H9 (cell line): ENCODE data around the gene NF1. TPM values are rescaled to one million over a fixed set of nuclear protein-coding genes. Genes with fewer than 3 reads are reported as not detected.

Source experiments
- DNase-seq: peaks from one replicate; pipeline ENCODE4 v3.0.0-alpha.2; 2017
- H2AFZ ChIP-seq: one replicate; pipeline ENCODE4 v1.6.1; 2013; ENCODE audit warnings: mild to moderate bottlenecking, low read length, control low read depth, moderate library complexity
- H2AK5ac ChIP-seq: 2 replicates; pipeline ENCODE4 v1.6.1; 2013; ENCODE audit warnings: low read length, control low read depth, mixed read lengths; ENCODE audit not compliant: insufficient read length
- H2BK120ac ChIP-seq: one replicate; pipeline ENCODE4 v1.6.1; 2013; ENCODE audit warnings: low read depth, mild to moderate bottlenecking, low read length, control low read depth, inconsistent platforms; ENCODE audit not compliant: poor library complexity, severe bottlenecking
- H2BK12ac ChIP-seq: 2 replicates; pipeline ENCODE4 v1.6.1; 2013; ENCODE audit warnings: low read length, control low read depth, mixed read lengths, low read depth; ENCODE audit not compliant: insufficient read length
- H2BK15ac ChIP-seq: 2 replicates; pipeline ENCODE4 v1.6.1; 2013; ENCODE audit warnings: low read depth, low read length, control low read depth
- H2BK20ac ChIP-seq: one replicate; pipeline ENCODE4 v1.6.1; 2013; ENCODE audit warnings: low read depth, mild to moderate bottlenecking, low read length, control low read depth, inconsistent platforms; ENCODE audit not compliant: poor library complexity, severe bottlenecking
- H2BK5ac ChIP-seq: 2 replicates; pipeline ENCODE4 v1.6.1; 2013; ENCODE audit warnings: low read length, control low read depth, mixed read lengths; ENCODE audit not compliant: insufficient read length
- H3K14ac ChIP-seq: 2 replicates; pipeline ENCODE4 v1.6.1; 2013; ENCODE audit warnings: low read length, control low read depth; ENCODE audit not compliant: insufficient read depth
- H3K18ac ChIP-seq: 2 replicates; pipeline ENCODE4 v1.6.1; 2013; ENCODE audit warnings: low read depth, mild to moderate bottlenecking, mixed read lengths, low read length, control low read depth; ENCODE audit not compliant: insufficient read length
- H3K23ac ChIP-seq: 2 replicates; pipeline ENCODE4 v1.6.1; 2013; ENCODE audit warnings: low read length, control low read depth, mixed read lengths, low read depth; ENCODE audit not compliant: insufficient read length
- H3K23me2 ChIP-seq: 2 replicates; pipeline ENCODE4 v1.6.1; 2013; ENCODE audit warnings: low read depth, mild to moderate bottlenecking, mixed read lengths, low read length, control low read depth; ENCODE audit not compliant: insufficient read length, poor library complexity, severe bottlenecking
- H3K27ac ChIP-seq: 2 replicates; pipeline ENCODE4 v1.5.1; 2013; ENCODE audit warnings: low read length, control low read depth, mixed read lengths, low read depth; ENCODE audit not compliant: insufficient read length
- H3K27me3 ChIP-seq: 2 replicates; pipeline ENCODE4 v1.6.1; 2013; ENCODE audit warnings: low read length, control low read depth, inconsistent platforms; ENCODE audit not compliant: insufficient read depth
- H3K4ac ChIP-seq: 2 replicates; pipeline ENCODE4 v1.6.1; 2013; ENCODE audit warnings: low read depth, mild to moderate bottlenecking, control low read depth, inconsistent platforms, low read length, moderate library complexity
- H3K4me1 ChIP-seq: 2 replicates; pipeline ENCODE4 v1.6.1; 2013; ENCODE audit warnings: low read length, control low read depth, inconsistent platforms; ENCODE audit not compliant: insufficient read depth
- H3K4me2 ChIP-seq: 2 replicates; pipeline ENCODE4 v1.6.1; 2013; ENCODE audit warnings: low read length, control low read depth, mixed read lengths; ENCODE audit not compliant: insufficient read length, insufficient read depth
- H3K56ac ChIP-seq: 2 replicates; pipeline ENCODE4 v1.6.1; 2013; ENCODE audit warnings: low read depth, mild to moderate bottlenecking, mixed read lengths, low read length, control low read depth; ENCODE audit not compliant: insufficient read length
- H3K79me1 ChIP-seq: 2 replicates; pipeline ENCODE4 v1.6.1; 2013; ENCODE audit warnings: low read depth, mild to moderate bottlenecking, moderate library complexity, low read length, control low read depth, inconsistent platforms; ENCODE audit not compliant: insufficient read depth, poor library complexity, severe bottlenecking
- H3K79me2 ChIP-seq: 2 replicates; pipeline ENCODE4 v1.6.1; 2013; ENCODE audit warnings: low read length, control low read depth, inconsistent platforms; ENCODE audit not compliant: insufficient read depth
- H3K9ac ChIP-seq: 2 replicates; pipeline ENCODE4 v1.6.1; 2013; ENCODE audit warnings: low read length, control low read depth, mixed read lengths; ENCODE audit not compliant: insufficient read length; ENCODE audit errors: extremely low read depth
- H3K9me3 ChIP-seq: one replicate; pipeline ENCODE4 v1.6.1; 2013; ENCODE audit warnings: low read depth, low read length, inconsistent platforms; ENCODE audit not compliant: control insufficient read depth
- H3T11ph ChIP-seq: one replicate; pipeline ENCODE4 v1.6.1; 2013; ENCODE audit warnings: mild to moderate bottlenecking, low read length, control low read depth, inconsistent platforms
- H4K20me1 ChIP-seq: one replicate; pipeline ENCODE4 v1.6.1; 2013; ENCODE audit not compliant: control insufficient read depth, insufficient read length, insufficient read depth
- H4K5ac ChIP-seq: 2 replicates; pipeline ENCODE4 v1.6.1; 2013; ENCODE audit warnings: low read depth, mild to moderate bottlenecking, mixed read lengths, low read length, control low read depth; ENCODE audit not compliant: insufficient read length
- H4K8ac ChIP-seq: replicated peaks from 2 replicates; pipeline ENCODE4 v1.6.1; 2013; ENCODE audit warnings: low read length, control low read depth, mixed read lengths, low read depth; ENCODE audit not compliant: insufficient read length
- H4K91ac ChIP-seq: 2 replicates; pipeline ENCODE4 v1.6.1; 2013; ENCODE audit warnings: low read depth, mild to moderate bottlenecking, moderate library complexity, mixed read lengths, low read length, control low read depth; ENCODE audit not compliant: insufficient read length
- H3K27ac Mint-ChIP-seq, 3 experiments: 2 replicates in 2 of 3; 3 replicates in 1 of 3; pipeline ENCODE4 v1.8.0; 2020 to 2021; ENCODE audit warnings: mixed read lengths in 3 of 3, mild to moderate bottlenecking in 1 of 3, moderate library complexity in 1 of 3
- H3K27me3 Mint-ChIP-seq: 2 replicates; pipeline ENCODE4 v1.8.0; 2021; ENCODE audit warnings: low read depth, mild to moderate bottlenecking, moderate library complexity, mixed read lengths
- H3K36me3 Mint-ChIP-seq, 3 experiments: 2 replicates in 2 of 3; 3 replicates in 1 of 3; pipeline ENCODE4 v1.8.0; 2020 to 2021; ENCODE audit warnings: low read depth in 3 of 3, mixed read lengths in 3 of 3; ENCODE audit not compliant: insufficient read depth in 1 of 3
- H3K4me1 Mint-ChIP-seq, 2 experiments: 2 replicates each; pipeline ENCODE4 v1.8.0; 2020; ENCODE audit warnings: mixed read lengths in 2 of 2
- H3K4me3 Mint-ChIP-seq, 2 experiments: 2 replicates in 1 of 2; 3 replicates in 1 of 2; pipeline ENCODE4 v1.8.0; 2020 to 2021; ENCODE audit warnings: mild to moderate bottlenecking in 2 of 2, mixed read lengths in 2 of 2, moderate library complexity in 1 of 2
- H3K9me3 Mint-ChIP-seq, 2 experiments: 2 replicates in 1 of 2; 3 replicates in 1 of 2; pipeline ENCODE4 v1.8.0; 2020; ENCODE audit warnings: mild to moderate bottlenecking in 2 of 2, mixed read lengths in 2 of 2, moderate library complexity in 1 of 2
- CTCF ChIP-seq: fragments of 200-600 bp; sonication (generic); conservative IDR thresholded peaks from 3 replicates; pipeline ENCODE4 v1.8.0; 2021; ENCODE audit warnings: antibody characterized with exemption, mild to moderate bottlenecking
- WGBS: extraction: QIAGEN DNeasy Blood & Tissue Kit; methylation state at CpG from one replicate; pipeline ENCODE4 v1.1.7; 2013; ENCODE audit warnings: missing lambda C conversion rate, low lambda C conversion rate, mixed read lengths; ENCODE audit not compliant: insufficient read length; ENCODE audit errors: extremely low coverage; 5-methylcytosine and 5-hydroxymethylcytosine counted together
- total RNA-seq: library from RNA; stranded (reverse); gene quantifications from 2 replicates; pipeline ENCODE4 v1.2.1, GENCODE V29; 2021

NF1 gene
- total RNA-seq, 1 experiment from 2014 or later = 38.1 TPM

- Histone ChIP-seq H3K27ac (no peak overlapping the region), H3K18ac (no peak overlapping the region), H2BK5ac (no peak overlapping the region), H3K79me2 (peaks cover 2% of the 10 kb centered on the region; the same call in 1 of the 2 replicates), H3K79me1 (no peaks in the 10 kb centered on the region), H3K4me1 (no peaks in the 10 kb centered on the region), H4K20me1 (no peaks in the 10 kb centered on the region), H2BK15ac (no peak overlapping the region), H3K4ac (no peak overlapping the region), H3K9ac (no peak overlapping the region), H3K14ac (no peak overlapping the region), H4K5ac (no peak overlapping the region), H3K9me3 (no peaks in the 10 kb centered on the region), H2BK12ac (no peak overlapping the region), H3K4me2 (no peak overlapping the region), H4K8ac (no peak overlapping the region), H4K91ac (no peak overlapping the region), H3T11ph (no peak overlapping the region), H3K23me2 (no peaks in the 10 kb centered on the region), H3K27me3 (no peaks in the 10 kb centered on the region), H2BK120ac (no peak overlapping the region), H3K56ac (no peak overlapping the region), H2AFZ (no peak overlapping the region), H2AK5ac (no peak overlapping the region), H3K23ac (no peak overlapping the region), H2BK20ac (no peak overlapping the region)
- no peak for DNase-seq
- H3K9me3 Mint-ChIP-seq = no peaks in the 10 kb centered on the region
- peak overlapping the region in 1 of 3 experiments; percentile 91; a peak in 2 of 7 replicates for H3K27ac Mint-ChIP-seq
- no CpG with 5 or more reads among the region's 3 CpGs for WGBS
- H3K4me1 Mint-ChIP-seq = peaks cover 22 to 25% of the 10 kb centered on the region in 2 experiments
- no peak for TF ChIP-seq CTCF
- no peaks in the 10 kb centered on the region for H3K27me3 Mint-ChIP-seq
- H3K36me3 Mint-ChIP-seq = peaks cover 0 to 3% (median 0%) of the 10 kb centered on the region in 3 experiments; a peak in 2 of 7 replicates
- H3K4me3 Mint-ChIP-seq = no peak overlapping the region
Observed at GRCh38 chr17:31128241-31128640, 33.5 kb downstream of the NF1 start.
